HepG2 (cell line): ENCODE data around the gene PALM. TPM values are rescaled to one million over a fixed set of nuclear protein-coding genes. Genes with fewer than 3 reads are reported as not detected.

Experiments
- CBX5 ChIP-seq: sonication (generic); formaldehyde crosslinking; IDR thresholded peaks from 2 replicates; pipeline ENCODE4 v1.4.0; 2020; ENCODE audit warnings: missing genetic modification reagents, borderline replicate concordance
- FOXJ3 ChIP-seq: sonication (generic); formaldehyde crosslinking; IDR thresholded peaks from 2 replicates; pipeline ENCODE4 v1.4.0; 2020; ENCODE audit warnings: missing genetic modification reagents, mild to moderate bottlenecking, borderline replicate concordance
- FOXP1 ChIP-seq, 2 experiments: fragments of 450-650 bp in 1 of 2; IDR thresholded peaks; 2 replicates each; pipeline ENCODE4 v1.6.1; 2017 to 2018; ENCODE audit warnings: antibody characterized with exemption in 1 of 2
- MAFG ChIP-seq: sonication (generic); formaldehyde crosslinking; IDR thresholded peaks from 2 replicates; pipeline ENCODE4 v1.5.1; 2020; ENCODE audit warnings: mild to moderate bottlenecking, missing genetic modification reagents
- MED13 ChIP-seq: sonication (generic); formaldehyde crosslinking; IDR thresholded peaks from 2 replicates; pipeline ENCODE4 v1.5.0; 2020; ENCODE audit warnings: missing genetic modification reagents
- ONECUT2 ChIP-seq: sonication (generic); formaldehyde crosslinking; IDR thresholded peaks from 2 replicates; pipeline ENCODE4 v1.4.0; 2020; ENCODE audit warnings: missing genetic modification reagents
- SIN3A ChIP-seq: IDR thresholded peaks from 2 replicates; pipeline ENCODE4 v1.6.1; 2011; ENCODE audit warnings: low read depth, mild to moderate bottlenecking, control low read depth, low read length, borderline replicate concordance
- SMC3 ChIP-seq: IDR thresholded peaks from 2 replicates; pipeline ENCODE4 v1.6.1; 2011; ENCODE audit warnings: low read length, improper control_type of control experiment
- SP5 ChIP-seq: IDR thresholded peaks from 2 replicates; pipeline ENCODE4 v1.6.1; 2016; ENCODE audit warnings: low read depth, borderline replicate concordance
- TOPORS ChIP-seq: sonication (generic); formaldehyde crosslinking; IDR thresholded peaks from 2 replicates; pipeline ENCODE4 v1.8.0; 2023; ENCODE audit warnings: mild to moderate bottlenecking, missing genetic modification reagents
- ZBTB46 ChIP-seq: sonication (generic); formaldehyde crosslinking; IDR thresholded peaks from 2 replicates; pipeline ENCODE4 v1.4.0; 2020; ENCODE audit warnings: mild to moderate bottlenecking, missing genetic modification reagents, borderline replicate concordance
- ZBTB7A ChIP-seq: sonication (generic); formaldehyde crosslinking; IDR thresholded peaks from 2 replicates; pipeline ENCODE4 v1.8.0; 2022; ENCODE audit warnings: mild to moderate bottlenecking, missing genetic modification reagents
- ZNF446 ChIP-seq: sonication (generic); formaldehyde crosslinking; IDR thresholded peaks from 2 replicates; pipeline ENCODE4 v1.5.0; 2020; ENCODE audit warnings: mild to moderate bottlenecking, missing genetic modification reagents
- ZNF552 ChIP-seq: sonication (generic); formaldehyde crosslinking; IDR thresholded peaks from 2 replicates; pipeline ENCODE4 v1.9.0; 2022; ENCODE audit warnings: missing genetic modification reagents, mild to moderate bottlenecking, borderline replicate concordance
- ZNF678 ChIP-seq: sonication (generic); formaldehyde crosslinking; IDR thresholded peaks from 2 replicates; pipeline ENCODE4 v1.4.0; 2020; ENCODE audit warnings: mild to moderate bottlenecking, missing genetic modification reagents
- polyA plus RNA-seq, 8 experiments: library from polyadenylated mRNA; depleted of rRNA in 3 of 8; stranded (reverse) in 7 of 8; unstranded in 1 of 8; fragments of >200 nt; fragmentation: Illumina TruSeq in 4 of 8; extraction: Trizol in 4 of 8; gene quantifications; 2 replicates each; pipeline versions ENCODE4 v1.2.1 to v1.2.3, GENCODE V29; 2011 to 2016; ENCODE audit warnings: low read depth in 4 of 8, missing spikeins in 1 of 8, mixed read lengths in 1 of 8; ENCODE audit not compliant: insufficient read depth in 1 of 8
- total RNA-seq, 5 experiments: library from RNA; depleted of rRNA; stranded (reverse); fragments of >200 nt; fragmentation: Illumina TruSeq; extraction: Trizol; gene quantifications; 2 replicates each; pipeline ENCODE4 v1.2.3, GENCODE V29; 2016; ENCODE audit warnings: low read depth in 1 of 5
- TF ChIP-seq, protein P1 (sequence below): IDR thresholded peaks from 2 replicates; pipeline ENCODE4 v1.6.1; 2016; ENCODE audit warnings: low read depth, missing genetic modification reagents, missing compliant biosample characterization
- TF ChIP-seq, protein P2 (sequence below): sonication (generic); formaldehyde crosslinking; IDR thresholded peaks from 2 replicates; pipeline ENCODE4 v1.9.0; 2021; ENCODE audit warnings: missing genetic modification reagents, mild to moderate bottlenecking, borderline replicate concordance
- TF ChIP-seq, protein P3 (sequence below): sonication (generic); formaldehyde crosslinking; IDR thresholded peaks from 2 replicates; pipeline ENCODE4 v1.8.1; 2023; ENCODE audit warnings: missing genetic modification reagents, mild to moderate bottlenecking, borderline replicate concordance
- TF ChIP-seq, protein P4 (sequence below): sonication (generic); formaldehyde crosslinking; conservative IDR thresholded peaks from 2 replicates; pipeline ENCODE4 v1.8.1; 2023; ENCODE audit warnings: missing genetic modification reagents

The PALM gene
- total and polyA plus RNA-seq, 2 of the 13 experiments (the other 11 are each of a cell fraction or from before 2014, with no cell fraction given), result 4.0 to 9.7 TPM

DNA sequence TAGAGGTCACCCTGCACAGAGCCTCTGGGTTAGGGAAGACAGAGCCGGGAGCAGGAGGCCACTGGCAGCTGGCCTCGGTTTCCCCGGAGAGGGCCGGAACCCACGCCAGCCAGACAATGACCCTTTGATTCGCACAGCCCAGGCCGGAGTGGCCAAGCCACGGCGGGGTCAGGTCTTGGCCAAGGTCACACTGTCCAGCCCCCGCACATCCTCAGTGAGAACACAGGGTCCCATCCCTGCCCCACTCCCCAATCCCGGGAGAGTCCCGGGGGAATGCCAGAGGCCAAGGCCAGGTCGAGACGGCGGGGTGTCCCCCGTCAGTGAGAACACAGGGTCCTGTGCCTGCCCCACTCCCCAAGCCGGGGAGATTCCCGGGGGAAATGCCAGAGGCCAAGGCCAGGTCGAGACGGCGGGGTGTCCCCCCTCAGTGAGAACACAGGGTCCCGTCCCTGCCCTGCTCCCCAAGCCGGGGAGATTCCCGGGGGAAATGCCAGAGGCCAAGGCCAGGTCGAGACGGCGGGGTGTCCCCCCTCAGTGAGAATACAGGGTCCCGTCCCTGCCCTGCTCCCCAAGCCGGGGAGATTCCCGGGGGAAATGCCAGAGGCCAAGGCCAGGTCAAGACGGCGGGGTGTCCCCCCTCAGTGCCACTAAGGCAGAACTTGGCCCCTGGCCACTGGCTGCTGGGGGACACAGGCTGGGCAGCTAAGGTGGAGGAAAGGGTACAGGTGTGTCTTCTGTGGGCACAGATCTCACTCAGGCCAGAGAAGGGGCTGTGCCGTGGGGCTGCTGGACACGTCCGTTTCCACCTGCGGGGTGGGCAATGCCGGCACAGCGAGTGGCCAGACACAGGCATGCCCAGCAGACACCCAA lies 34.2 kb upstream of the PALM start (continued):
- TF ChIP-seq FOXJ3 (CRISPR knock-in tag) (no peak), ZNF446 (CRISPR knock-in tag) (no peak), ZNF552 (CRISPR knock-in tag) (no peak), SP5 (CRISPR knock-in tag) (no peak), MAFG (CRISPR knock-in tag) (no peak), ZNF678 (no peak), SMC3 (no peak), SIN3A (no peak), ZBTB7A (CRISPR knock-in tag) (peak; percentile 83), ONECUT2 (no peak), ZBTB46 (no peak), FOXP1 (IDR thresholded peaks at IDR 0.05) (no peak), FOXP1 (CRISPR knock-in tag; IDR thresholded peaks at IDR 0.05) (no peak), TOPORS (CRISPR knock-in tag) (no peak), CBX5 (CRISPR knock-in tag) (no peak), MED13 (CRISPR knock-in tag) (no peak)
- TF ChIP-seq, protein P1, sequence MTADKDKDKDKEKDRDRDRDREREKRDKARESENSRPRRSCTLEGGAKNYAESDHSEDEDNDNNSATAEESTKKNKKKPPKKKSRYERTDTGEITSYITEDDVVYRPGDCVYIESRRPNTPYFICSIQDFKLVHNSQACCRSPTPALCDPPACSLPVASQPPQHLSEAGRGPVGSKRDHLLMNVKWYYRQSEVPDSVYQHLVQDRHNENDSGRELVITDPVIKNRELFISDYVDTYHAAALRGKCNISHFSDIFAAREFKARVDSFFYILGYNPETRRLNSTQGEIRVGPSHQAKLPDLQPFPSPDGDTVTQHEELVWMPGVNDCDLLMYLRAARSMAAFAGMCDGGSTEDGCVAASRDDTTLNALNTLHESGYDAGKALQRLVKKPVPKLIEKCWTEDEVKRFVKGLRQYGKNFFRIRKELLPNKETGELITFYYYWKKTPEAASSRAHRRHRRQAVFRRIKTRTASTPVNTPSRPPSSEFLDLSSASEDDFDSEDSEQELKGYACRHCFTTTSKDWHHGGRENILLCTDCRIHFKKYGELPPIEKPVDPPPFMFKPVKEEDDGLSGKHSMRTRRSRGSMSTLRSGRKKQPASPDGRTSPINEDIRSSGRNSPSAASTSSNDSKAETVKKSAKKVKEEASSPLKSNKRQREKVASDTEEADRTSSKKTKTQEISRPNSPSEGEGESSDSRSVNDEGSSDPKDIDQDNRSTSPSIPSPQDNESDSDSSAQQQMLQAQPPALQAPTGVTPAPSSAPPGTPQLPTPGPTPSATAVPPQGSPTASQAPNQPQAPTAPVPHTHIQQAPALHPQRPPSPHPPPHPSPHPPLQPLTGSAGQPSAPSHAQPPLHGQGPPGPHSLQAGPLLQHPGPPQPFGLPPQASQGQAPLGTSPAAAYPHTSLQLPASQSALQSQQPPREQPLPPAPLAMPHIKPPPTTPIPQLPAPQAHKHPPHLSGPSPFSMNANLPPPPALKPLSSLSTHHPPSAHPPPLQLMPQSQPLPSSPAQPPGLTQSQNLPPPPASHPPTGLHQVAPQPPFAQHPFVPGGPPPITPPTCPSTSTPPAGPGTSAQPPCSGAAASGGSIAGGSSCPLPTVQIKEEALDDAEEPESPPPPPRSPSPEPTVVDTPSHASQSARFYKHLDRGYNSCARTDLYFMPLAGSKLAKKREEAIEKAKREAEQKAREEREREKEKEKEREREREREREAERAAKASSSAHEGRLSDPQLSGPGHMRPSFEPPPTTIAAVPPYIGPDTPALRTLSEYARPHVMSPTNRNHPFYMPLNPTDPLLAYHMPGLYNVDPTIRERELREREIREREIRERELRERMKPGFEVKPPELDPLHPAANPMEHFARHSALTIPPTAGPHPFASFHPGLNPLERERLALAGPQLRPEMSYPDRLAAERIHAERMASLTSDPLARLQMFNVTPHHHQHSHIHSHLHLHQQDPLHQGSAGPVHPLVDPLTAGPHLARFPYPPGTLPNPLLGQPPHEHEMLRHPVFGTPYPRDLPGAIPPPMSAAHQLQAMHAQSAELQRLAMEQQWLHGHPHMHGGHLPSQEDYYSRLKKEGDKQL (CRISPR knock-in tag), result no peak
- TF ChIP-seq, protein P2, sequence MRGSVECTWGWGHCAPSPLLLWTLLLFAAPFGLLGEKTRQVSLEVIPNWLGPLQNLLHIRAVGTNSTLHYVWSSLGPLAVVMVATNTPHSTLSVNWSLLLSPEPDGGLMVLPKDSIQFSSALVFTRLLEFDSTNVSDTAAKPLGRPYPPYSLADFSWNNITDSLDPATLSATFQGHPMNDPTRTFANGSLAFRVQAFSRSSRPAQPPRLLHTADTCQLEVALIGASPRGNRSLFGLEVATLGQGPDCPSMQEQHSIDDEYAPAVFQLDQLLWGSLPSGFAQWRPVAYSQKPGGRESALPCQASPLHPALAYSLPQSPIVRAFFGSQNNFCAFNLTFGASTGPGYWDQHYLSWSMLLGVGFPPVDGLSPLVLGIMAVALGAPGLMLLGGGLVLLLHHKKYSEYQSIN, result no peak
- TF ChIP-seq, protein P3, sequence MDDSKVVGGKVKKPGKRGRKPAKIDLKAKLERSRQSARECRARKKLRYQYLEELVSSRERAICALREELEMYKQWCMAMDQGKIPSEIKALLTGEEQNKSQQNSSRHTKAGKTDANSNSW (CRISPR knock-in tag), result no peak
- TF ChIP-seq, protein P4, sequence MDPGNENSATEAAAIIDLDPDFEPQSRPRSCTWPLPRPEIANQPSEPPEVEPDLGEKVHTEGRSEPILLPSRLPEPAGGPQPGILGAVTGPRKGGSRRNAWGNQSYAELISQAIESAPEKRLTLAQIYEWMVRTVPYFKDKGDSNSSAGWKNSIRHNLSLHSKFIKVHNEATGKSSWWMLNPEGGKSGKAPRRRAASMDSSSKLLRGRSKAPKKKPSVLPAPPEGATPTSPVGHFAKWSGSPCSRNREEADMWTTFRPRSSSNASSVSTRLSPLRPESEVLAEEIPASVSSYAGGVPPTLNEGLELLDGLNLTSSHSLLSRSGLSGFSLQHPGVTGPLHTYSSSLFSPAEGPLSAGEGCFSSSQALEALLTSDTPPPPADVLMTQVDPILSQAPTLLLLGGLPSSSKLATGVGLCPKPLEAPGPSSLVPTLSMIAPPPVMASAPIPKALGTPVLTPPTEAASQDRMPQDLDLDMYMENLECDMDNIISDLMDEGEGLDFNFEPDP, result no peak
